Measurements from ENCODE around the gene UBXN2A. TPM values are rescaled to one million over a fixed set of nuclear protein-coding genes. Genes with fewer than 3 reads are reported as not detected.

UBXN2A gene
- total RNA-seq, 1 donor from 2014 or later: 20.0 TPM

DNA sequence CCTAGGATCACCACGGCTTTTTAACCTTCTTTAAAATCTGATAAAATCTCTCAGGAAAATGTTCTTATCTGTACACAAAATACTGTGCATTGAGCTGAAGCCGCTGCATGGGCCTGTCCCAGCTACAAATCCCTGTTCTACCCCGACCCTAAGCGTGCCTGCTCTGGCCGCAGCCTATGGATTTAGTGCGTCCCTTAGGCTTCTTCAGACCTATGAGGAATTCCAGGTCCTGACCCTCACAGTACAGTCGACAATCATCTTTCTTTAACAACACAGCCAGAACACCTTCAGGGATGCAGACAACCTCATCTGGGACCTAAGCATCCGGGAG lies 107.4 kb downstream of the UBXN2A start:
- TF ChIP-seq, protein P1, sequence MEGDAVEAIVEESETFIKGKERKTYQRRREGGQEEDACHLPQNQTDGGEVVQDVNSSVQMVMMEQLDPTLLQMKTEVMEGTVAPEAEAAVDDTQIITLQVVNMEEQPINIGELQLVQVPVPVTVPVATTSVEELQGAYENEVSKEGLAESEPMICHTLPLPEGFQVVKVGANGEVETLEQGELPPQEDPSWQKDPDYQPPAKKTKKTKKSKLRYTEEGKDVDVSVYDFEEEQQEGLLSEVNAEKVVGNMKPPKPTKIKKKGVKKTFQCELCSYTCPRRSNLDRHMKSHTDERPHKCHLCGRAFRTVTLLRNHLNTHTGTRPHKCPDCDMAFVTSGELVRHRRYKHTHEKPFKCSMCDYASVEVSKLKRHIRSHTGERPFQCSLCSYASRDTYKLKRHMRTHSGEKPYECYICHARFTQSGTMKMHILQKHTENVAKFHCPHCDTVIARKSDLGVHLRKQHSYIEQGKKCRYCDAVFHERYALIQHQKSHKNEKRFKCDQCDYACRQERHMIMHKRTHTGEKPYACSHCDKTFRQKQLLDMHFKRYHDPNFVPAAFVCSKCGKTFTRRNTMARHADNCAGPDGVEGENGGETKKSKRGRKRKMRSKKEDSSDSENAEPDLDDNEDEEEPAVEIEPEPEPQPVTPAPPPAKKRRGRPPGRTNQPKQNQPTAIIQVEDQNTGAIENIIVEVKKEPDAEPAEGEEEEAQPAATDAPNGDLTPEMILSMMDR (IDR thresholded peaks at IDR 0.05; ENCODE audit: partially characterized antibody, unreplicated experiment): no peak
- H3K27ac Mint-ChIP-seq (ENCODE audit: unreplicated experiment): no peak overlapping the region
- no peaks in the 10 kb centered on the region for H3K36me3 Mint-ChIP-seq (ENCODE audit: unreplicated experiment)
- H3K27me3 Mint-ChIP-seq (ENCODE audit: unreplicated experiment): peaks cover 5% of the 10 kb centered on the region
- H3K4me3 Mint-ChIP-seq (ENCODE audit: unreplicated experiment): peak overlapping the region; percentile 100
- H3K4me1 Mint-ChIP-seq (ENCODE audit: low read depth, unreplicated experiment): peaks cover 13% of the 10 kb centered on the region
- peaks cover 9% of the 10 kb centered on the region for H3K9me3 Mint-ChIP-seq (ENCODE audit: unreplicated experiment)
- DNase-seq: no peak

DNA sequence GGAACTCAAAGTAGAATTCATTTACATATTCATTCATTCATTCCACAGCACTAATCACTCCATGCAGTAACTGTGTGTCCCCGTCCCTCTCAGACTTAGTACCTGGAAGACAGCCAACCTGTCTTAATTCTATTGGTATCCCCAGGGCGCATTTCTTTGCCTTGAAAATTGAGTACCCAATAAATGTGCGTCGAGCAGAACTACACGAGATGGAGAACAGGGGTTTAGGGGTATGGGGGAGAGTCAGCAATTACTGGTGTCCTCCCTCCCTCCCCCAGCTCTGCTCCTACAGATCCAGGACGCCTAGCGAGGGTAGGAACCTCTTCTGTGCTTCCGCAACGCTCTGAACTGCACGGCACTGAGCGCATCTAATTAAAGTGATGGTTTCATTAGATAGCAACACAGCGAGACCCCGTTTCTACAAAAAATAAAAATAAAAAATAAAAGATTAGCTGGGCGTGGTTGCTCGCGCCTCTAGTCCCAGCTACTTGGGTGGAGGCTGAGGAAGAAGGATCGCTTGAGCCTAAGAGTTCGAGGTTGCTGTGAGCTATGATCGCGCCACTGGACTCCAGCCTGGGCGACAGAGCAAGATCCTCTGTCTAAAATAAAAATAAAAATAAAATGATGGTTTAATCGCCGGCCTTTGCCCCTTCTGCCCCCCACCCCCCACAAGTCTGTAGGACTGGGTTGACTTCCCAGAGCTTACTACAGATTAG lies 108.7 kb downstream of the UBXN2A start:
- peaks cover 13% of the 10 kb centered on the region for H3K4me1 Mint-ChIP-seq (ENCODE audit: low read depth, unreplicated experiment)
- no peaks in the 10 kb centered on the region for H3K36me3 Mint-ChIP-seq (ENCODE audit: unreplicated experiment)
- peak overlapping the region; percentile 44 for H3K27ac Mint-ChIP-seq (ENCODE audit: unreplicated experiment)
- peaks cover 9% of the 10 kb centered on the region for H3K9me3 Mint-ChIP-seq (ENCODE audit: unreplicated experiment)
- peaks cover 5% of the 10 kb centered on the region for H3K27me3 Mint-ChIP-seq (ENCODE audit: unreplicated experiment)
- H3K4me3 Mint-ChIP-seq (ENCODE audit: unreplicated experiment): peak overlapping the region; percentile 93
- DNase-seq: no peak
- TF ChIP-seq, protein P1 (IDR thresholded peaks at IDR 0.05; ENCODE audit: partially characterized antibody, unreplicated experiment): no peak

DNA sequence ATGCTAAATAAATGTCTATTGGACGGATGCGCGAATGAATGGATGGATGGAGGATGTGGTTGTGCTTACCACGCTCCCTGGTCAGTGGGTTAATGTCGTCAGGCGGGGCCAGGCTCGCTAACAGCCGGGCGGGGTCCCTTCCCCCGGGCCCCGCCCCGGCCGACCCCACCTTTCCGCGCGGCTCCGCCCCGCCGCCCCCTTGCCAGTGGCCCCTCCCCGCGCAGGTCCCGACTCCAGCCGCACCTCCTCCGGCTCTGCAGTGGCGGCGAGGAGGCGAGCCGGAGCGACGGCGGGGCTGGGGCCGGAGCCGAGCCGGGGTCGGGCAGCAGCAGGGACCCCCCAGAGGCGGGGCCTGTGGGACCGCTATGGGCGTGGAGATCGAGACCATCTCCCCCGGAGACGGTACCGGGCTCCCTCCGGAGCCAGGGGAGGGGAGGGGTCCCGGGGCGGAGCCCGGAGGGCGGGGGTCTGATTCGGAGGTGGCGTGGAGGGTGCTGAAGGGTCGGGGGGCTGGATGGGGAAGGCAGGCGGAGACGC lies 109.3 kb downstream of the UBXN2A start, which contains the start of gene FKBP1B:
FKBP1B (plus strand) TSS at position 257 of the 537 bp plus-strand sequence; CDS start at position 366, 109 bp downstream.
- Mint-ChIP-seq H3K9me3 (ENCODE audit: unreplicated experiment) (peaks cover 9% of the 10 kb centered on the region), H3K36me3 (ENCODE audit: unreplicated experiment) (no peaks in the 10 kb centered on the region), H3K4me1 (ENCODE audit: low read depth, unreplicated experiment) (peaks cover 18% of the 10 kb centered on the region), H3K27me3 (ENCODE audit: unreplicated experiment) (peaks cover 5% of the 10 kb centered on the region), H3K27ac (ENCODE audit: unreplicated experiment) (peak within 1 kb of the TSS; percentile 44), H3K4me3 (ENCODE audit: unreplicated experiment) (peak within 1 kb of the TSS; percentile 93)
- DNase-seq: peak; percentile 87
- TF ChIP-seq, protein P1 (IDR thresholded peaks at IDR 0.05; ENCODE audit: partially characterized antibody, unreplicated experiment): no peak

DNA sequence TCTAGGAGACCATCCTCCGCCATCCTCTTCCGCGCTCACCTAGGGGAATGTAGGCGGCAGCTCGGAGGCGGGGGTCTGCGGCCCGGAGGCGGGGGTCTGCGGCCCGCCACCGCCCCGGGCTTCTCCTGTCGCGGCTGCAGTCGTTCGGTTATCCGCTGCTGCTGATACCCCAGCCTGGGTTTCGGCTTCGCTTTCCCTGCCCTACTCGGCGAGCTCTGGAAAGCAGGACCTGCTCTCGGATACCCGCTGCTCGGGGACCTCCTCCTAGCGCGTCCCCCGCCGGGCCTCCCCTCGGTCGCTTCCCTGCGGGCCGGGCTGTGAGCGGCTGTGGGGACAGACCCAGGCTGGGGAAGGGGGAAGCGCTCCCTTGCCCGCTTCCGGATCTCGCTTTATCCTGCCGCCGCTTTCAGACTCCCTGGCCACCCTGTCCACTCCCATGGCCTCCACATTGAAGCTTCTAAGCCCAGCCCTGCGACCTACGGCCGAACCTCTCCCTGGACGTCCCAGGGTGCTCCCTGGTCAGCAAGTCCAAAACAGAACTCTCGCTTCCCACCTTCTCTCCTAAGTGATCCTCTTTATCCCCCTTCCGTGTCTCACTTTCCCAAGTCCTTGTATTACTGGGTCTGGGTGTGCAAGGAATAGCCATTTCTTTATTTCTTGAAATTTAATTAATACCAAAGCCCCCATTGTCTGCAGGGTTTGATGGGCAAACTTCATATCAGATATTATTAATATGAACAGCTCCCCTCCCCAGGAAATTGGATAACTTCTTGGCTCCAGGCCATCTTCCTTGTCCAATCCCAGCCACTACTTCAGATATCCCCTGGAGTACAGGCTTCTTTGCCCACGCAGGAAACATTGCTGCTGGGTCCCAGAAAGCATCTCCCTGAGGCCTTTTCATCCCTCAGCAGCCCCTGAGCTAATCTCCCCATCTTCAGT lies 110.0 kb downstream of the UBXN2A start:
- Mint-ChIP-seq H3K4me1 (ENCODE audit: low read depth, unreplicated experiment) (peaks cover 17% of the 10 kb centered on the region), H3K9me3 (ENCODE audit: unreplicated experiment) (peaks cover 7% of the 10 kb centered on the region), H3K27me3 (ENCODE audit: unreplicated experiment) (peaks cover 5% of the 10 kb centered on the region), H3K4me3 (ENCODE audit: unreplicated experiment) (peak overlapping the region; percentile 93), H3K36me3 (ENCODE audit: unreplicated experiment) (no peaks in the 10 kb centered on the region), H3K27ac (ENCODE audit: unreplicated experiment) (no peak overlapping the region)
- DNase-seq: peak; percentile 64
- TF ChIP-seq, protein P1 (IDR thresholded peaks at IDR 0.05; ENCODE audit: partially characterized antibody, unreplicated experiment): no peak
